Spinal cord (tissue), 10 donors: ENCODE measurements around the gene POLR3E. TPM values are rescaled to one million over a fixed set of nuclear protein-coding genes. Genes with fewer than 3 reads are reported as not detected.

Source experiments
- DNase-seq, 6 donors: peaks; one replicate each; pipeline versions ENCODE4 v3.0.0 to v3.0.0-alpha.2; 2013 to 2015; ENCODE audit warnings: low spot score in 6 of 6, low read depth in 4 of 6
- H3K27ac ChIP-seq: one replicate; pipeline ENCODE4 v1.5.1; 2013; ENCODE audit warnings: low read depth, low read length, control low read depth
- H3K27me3 ChIP-seq: one replicate; pipeline ENCODE4 v1.6.1; 2013; ENCODE audit warnings: low read length; ENCODE audit not compliant: control insufficient read depth, insufficient read depth
- H3K36me3 ChIP-seq: one replicate; pipeline ENCODE4 v1.6.1; 2013; ENCODE audit warnings: low read length; ENCODE audit not compliant: control insufficient read depth, insufficient read depth
- H3K4me1 ChIP-seq: one replicate; pipeline ENCODE4 v1.6.1; 2013; ENCODE audit warnings: low read length; ENCODE audit not compliant: control insufficient read depth, insufficient read depth
- H3K4me3 ChIP-seq: one replicate; pipeline ENCODE4 v1.5.1; 2013; ENCODE audit warnings: low read depth, low read length, control low read depth
- H3K9me3 ChIP-seq: one replicate; pipeline ENCODE4 v1.6.1; 2013; ENCODE audit warnings: low read length; ENCODE audit not compliant: control insufficient read depth, insufficient read depth
- WGBS: methylation state at CpG from one replicate; pipeline ENCODE4 v1.1.5; 2013; ENCODE audit warnings: missing lambda C conversion rate; ENCODE audit not compliant: insufficient coverage; 5-methylcytosine and 5-hydroxymethylcytosine counted together
- polyA plus RNA-seq, 2 donors: library from polyadenylated mRNA; unstranded; fragments of 120-200 nt; gene quantifications; one replicate each; pipeline ENCODE4 v1.2.1, GENCODE V29; 2013; ENCODE audit not compliant: insufficient read length in 2 of 2
- total RNA-seq, 2 donors: library from RNA; depleted of rRNA in 1 of 2; stranded (reverse); fragments of 120-200 nt in 1 of 2; fragments of >200 nt in 1 of 2; gene quantifications; one replicate each; pipeline versions ENCODE4 v1.2.3 to v1.2.4, GENCODE V29; 2013 to 2014
- donor health status: healthy.

POLR3E gene
- total and polyA plus RNA-seq, 4 donors = 21.9 to 58.9 (median 46.5) TPM

DNA sequence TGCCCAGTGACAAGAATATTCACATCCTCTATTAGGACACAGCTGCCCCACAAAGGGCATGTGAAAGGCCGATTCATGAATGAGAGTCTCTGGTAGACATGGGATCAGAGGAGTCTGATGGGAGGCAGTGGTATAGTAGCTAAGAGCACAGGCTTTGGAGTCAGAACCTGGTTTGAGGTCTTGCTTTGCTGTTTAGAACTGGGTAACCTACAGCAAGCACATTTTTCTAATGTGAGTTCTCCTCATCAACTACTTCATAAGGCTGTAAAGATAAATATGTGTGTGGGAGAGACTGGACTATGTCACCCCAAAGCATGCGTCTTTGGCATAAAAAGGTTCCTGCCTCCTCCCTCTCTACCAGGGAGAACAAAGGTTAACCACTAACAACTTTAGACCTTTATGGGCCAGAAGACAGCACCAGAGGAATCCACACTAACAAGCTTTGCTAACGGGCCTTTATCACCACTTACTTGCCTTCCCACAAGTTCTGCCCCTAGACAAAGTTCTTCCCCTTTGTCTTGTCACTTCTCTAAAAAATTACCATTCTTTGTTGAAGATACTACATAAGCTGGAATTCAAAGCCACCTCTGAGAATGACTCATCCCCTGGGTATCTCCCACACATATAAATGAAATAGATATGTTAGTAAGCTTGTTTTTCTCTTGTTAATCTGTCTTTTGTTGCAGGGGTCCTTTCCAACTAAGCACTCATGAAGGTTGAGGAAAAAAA lies 56.1 kb downstream of the POLR3E start:
- H3K4me1 ChIP-seq = no peaks in the 10 kb centered on the region
- H3K36me3 ChIP-seq = no peaks in the 10 kb centered on the region
- H3K27ac ChIP-seq = no peak overlapping the region
- H3K27me3 ChIP-seq = no peaks in the 10 kb centered on the region
- no peak overlapping the region for H3K4me3 ChIP-seq
- no peaks in the 10 kb centered on the region for H3K9me3 ChIP-seq
- 50% methylated on average over 1 of the region's 3 CpGs for WGBS
- DNase-seq = no peak

DNA sequence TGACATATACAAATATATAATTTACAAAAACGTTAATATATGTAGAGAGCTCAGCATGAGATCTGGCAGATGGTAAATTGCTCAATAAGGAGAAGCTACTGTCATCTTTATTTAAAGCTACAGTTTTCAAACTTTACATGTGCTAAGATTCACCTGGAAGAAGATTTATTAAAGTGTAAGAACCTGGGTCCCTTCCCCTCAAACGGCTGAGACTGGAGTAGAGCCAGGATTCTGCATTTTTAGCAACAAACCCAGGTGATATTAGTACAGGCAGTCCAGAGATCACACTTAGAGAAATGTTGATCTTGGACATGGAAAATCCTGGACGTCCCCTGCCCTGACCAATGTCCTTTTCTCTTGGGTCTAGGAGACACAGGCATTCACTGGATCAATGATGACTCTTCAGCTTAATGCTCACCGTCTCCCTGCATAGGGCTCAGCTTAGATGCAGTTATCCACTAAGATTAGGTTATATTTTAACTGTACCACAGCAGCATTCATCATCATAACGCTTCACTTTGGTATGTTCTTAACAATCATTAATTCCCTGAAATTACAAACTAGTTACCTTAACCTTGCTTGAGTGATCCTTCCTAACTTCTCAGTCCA lies 56.8 kb downstream of the POLR3E start:
- no peak overlapping the region for H3K4me3 ChIP-seq
- WGBS = 83% methylated on average over 4 of the region's 5 CpGs
- no peak overlapping the region for H3K27ac ChIP-seq
- no peaks in the 10 kb centered on the region for H3K36me3 ChIP-seq
- no peaks in the 10 kb centered on the region for H3K9me3 ChIP-seq
- no peaks in the 10 kb centered on the region for H3K27me3 ChIP-seq
- DNase-seq = peak in 1 of 6 donors; percentile 5
- no peaks in the 10 kb centered on the region for H3K4me1 ChIP-seq

DNA sequence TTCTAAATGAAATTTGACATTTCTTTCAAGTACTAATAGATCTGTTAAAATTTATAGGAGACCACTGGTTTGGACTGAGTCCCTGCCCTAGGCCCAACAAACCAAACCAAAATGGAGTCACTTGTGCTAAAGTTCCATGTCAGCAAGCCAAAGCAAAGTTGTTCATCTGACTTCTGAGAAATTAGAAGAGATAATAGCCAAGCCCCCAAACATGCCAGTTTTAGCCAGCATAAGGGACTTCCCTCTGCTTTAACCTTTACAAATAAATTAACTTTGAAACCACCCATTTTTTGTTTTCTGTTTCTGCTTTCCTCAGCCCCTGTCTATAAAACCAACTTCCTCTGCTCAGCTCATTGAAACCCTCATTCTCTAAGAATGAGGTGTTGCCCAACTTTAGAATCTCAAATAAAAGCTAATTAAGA lies 58.3 kb downstream of the POLR3E start:
- H3K27ac ChIP-seq = no peak overlapping the region
- H3K4me3 ChIP-seq = no peak overlapping the region
- no peaks in the 10 kb centered on the region for H3K27me3 ChIP-seq
- H3K9me3 ChIP-seq = no peaks in the 10 kb centered on the region
- no peaks in the 10 kb centered on the region for H3K36me3 ChIP-seq
- DNase-seq = no peak
- no peaks in the 10 kb centered on the region for H3K4me1 ChIP-seq

DNA sequence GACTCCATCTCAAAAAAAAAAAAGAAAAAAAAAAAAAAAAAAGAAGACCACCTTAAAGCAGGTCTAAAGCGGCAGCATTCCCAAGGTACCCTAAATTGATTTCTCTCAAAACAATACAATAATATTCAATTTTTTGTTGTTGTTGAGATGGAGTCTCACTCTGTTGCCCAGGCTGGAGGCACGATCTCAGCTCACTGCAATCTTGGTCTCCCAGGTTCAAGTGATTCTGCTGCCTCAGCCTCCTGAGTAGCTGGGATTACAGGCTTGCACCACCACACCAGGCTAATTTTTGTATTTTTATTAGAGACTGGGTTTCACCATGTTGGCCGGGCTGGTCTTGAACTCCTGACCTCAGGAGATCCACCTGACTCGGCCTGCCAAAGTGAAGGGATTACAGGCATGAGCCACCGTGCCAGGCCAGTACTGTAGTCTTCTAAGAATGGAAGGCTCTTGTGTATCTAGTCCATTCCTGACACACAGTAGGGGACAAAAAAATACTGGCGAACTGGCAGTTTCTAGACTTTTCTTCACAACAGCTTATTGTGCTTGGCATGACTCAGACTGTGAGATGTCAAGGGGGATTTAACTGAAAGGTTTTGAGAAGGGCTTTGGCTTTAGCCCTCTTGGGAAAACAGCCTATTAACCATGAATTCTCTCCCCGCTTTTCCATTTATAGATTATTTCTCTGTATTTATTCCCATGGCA lies 59.9 kb downstream of the POLR3E start:
- H3K9me3 ChIP-seq = no peaks in the 10 kb centered on the region
- no peak overlapping the region for H3K4me3 ChIP-seq
- no peak overlapping the region for H3K27ac ChIP-seq
- H3K4me1 ChIP-seq = no peaks in the 10 kb centered on the region
- WGBS = 86% methylated on average over 4 of the region's 7 CpGs
- H3K27me3 ChIP-seq = no peaks in the 10 kb centered on the region
- no peaks in the 10 kb centered on the region for H3K36me3 ChIP-seq
- DNase-seq = no peak

DNA sequence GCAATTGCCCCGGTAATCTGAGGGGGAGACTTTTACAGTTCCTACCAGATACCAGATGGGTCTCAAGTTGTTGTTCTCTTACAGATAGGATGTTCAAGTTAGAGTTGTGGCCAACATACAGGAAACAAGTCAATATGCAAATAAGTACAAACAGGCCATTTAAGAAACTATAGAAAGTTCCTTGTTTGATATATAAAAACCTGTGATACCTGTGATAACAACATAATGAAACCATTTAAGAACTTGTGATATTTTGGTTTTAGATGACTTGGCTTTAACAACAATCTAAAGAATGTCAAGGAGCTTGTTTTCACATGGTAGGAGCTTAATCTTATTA lies 60.4 kb downstream of the POLR3E start:
- Histone ChIP-seq H3K4me3 (no peak overlapping the region), H3K9me3 (no peaks in the 10 kb centered on the region), H3K27ac (no peak overlapping the region), H3K4me1 (no peaks in the 10 kb centered on the region), H3K27me3 (no peaks in the 10 kb centered on the region), H3K36me3 (no peaks in the 10 kb centered on the region)
- DNase-seq = no peak
- WGBS = no CpG with 5 or more reads among the region's 1 CpG

DNA sequence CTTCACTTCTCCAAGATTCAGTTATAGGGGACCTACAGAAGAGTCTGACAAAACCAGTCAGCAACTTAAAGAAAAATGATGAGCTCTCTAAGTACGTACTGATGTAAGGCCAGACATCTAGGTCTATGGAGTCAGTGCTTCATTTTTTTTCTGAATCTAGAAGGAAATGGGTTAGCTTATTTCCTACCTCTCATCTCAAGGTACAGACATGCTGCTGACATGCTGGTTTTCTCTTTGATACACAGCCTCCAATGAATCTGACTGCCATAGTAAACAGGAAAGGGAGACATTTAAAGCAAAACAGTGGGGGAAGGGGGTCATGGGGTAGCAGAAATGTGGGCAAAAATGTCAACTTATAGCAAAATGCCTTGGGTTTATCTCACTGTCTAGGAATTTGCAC lies 60.8 kb downstream of the POLR3E start:
- H3K36me3 ChIP-seq = no peaks in the 10 kb centered on the region
- H3K27ac ChIP-seq = no peak overlapping the region
- H3K27me3 ChIP-seq = no peaks in the 10 kb centered on the region
- no peaks in the 10 kb centered on the region for H3K4me1 ChIP-seq
- H3K4me3 ChIP-seq = no peak overlapping the region
- DNase-seq = no peak
- H3K9me3 ChIP-seq = no peaks in the 10 kb centered on the region
- no CpG with 5 or more reads among the region's 1 CpG for WGBS

DNA sequence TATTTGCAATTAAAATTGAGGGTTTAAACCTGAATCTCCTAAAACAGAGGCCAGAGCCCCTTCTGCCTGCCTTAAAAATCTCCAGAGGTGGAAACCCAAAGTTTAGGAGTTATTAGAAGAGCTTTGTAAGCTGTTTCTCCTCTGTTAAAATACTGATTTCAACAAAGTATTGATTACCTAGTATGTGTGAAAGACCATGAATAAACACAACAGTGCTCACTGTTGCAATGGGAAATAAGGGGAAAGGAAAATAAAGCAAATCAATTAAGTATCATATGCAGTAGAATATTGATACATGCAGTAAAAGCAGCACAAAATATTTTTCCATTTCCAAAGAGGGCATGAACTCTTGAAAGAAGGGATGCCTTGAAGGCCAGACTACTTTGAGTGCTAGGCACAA lies 62.5 kb downstream of the POLR3E start:
- Histone ChIP-seq H3K4me3 (no peak overlapping the region), H3K9me3 (no peaks in the 10 kb centered on the region), H3K27me3 (no peaks in the 10 kb centered on the region)

DNA sequence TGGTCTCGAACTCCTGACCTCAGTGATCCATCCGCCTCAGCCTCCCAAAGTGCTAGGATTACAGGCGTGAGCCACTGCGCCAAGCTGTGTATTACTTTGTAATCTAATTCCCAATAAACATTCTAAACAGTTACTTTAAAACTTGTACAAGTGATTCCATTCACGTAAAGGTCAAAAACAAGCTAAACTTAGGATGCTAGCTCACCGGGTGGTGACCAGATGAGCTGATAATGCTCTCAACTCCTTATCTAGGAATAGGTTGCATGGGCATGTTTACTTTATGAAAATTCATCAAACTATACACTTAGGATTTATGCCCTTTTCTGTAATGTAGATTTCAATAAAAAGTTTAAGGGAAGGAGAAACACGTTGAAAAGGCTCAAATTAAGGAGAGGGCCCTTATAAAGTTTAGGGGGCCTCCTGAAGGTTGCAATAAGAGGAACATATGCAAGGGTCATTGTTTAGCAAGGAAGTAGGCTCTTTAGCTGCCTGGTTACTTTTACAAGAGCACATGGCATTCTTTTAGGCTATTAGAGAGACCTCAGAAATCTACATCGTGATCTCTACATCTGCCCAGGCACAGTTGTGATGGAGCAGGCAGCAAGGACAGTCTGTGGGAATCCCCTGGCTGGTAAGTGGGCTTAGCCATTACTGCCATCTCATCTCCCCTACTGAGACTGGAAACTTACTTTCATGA lies 63.9 kb downstream of the POLR3E start:
- H3K36me3 ChIP-seq = no peaks in the 10 kb centered on the region
- no peaks in the 10 kb centered on the region for H3K4me1 ChIP-seq
- no peak overlapping the region for H3K27ac ChIP-seq
- no peaks in the 10 kb centered on the region for H3K27me3 ChIP-seq
- no peak overlapping the region for H3K4me3 ChIP-seq
- DNase-seq = no peak
- WGBS = 90% methylated on average over 5 of the region's 8 CpGs
- no peaks in the 10 kb centered on the region for H3K9me3 ChIP-seq

More for the DNA sequence above, 62.5 kb downstream of the POLR3E start:
- H3K27ac ChIP-seq = no peak overlapping the region
- no peaks in the 10 kb centered on the region for H3K4me1 ChIP-seq
- no peaks in the 10 kb centered on the region for H3K36me3 ChIP-seq
- DNase-seq = no peak

DNA sequence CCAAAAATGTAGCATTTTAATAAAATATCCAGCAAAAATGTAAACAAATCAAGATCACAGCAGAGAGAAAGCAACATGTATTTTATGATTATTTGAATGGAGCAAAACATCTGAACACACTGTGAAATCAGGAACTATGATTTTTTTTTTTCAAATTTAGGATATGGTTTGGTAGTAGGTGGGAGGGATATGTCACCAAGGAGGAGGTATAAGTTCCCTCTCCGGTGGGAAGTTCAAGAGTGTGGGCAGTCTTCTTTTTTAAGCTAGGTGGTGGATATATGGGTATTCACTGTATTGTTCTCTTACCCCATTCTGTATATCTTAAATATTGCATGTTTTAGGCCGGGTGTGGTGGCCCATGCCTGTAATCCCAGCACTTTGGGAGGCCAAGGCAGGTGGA lies 67.0 kb downstream of the POLR3E start:
- DNase-seq = no peak
- Histone ChIP-seq H3K9me3 (no peaks in the 10 kb centered on the region), H3K36me3 (no peaks in the 10 kb centered on the region), H3K4me3 (no peak overlapping the region), H3K27ac (no peak overlapping the region), H3K4me1 (no peaks in the 10 kb centered on the region), H3K27me3 (no peaks in the 10 kb centered on the region)
- no CpG with 5 or more reads among the region's 2 CpGs for WGBS
